GM21723 (cell line): ENCODE data around the gene SVIL.
"Not testable (repeated sequence)": the region's sequence is repeated elsewhere in the genome, so short reads cannot be mapped to it uniquely, and the experiment has no call there.

ENCODE experiments used
- ATAC-seq: cut with Tn5 transposase; IDR thresholded peaks from one replicate; pipeline ENCODE4 v1.9.1; 2021; ENCODE audit warnings: mild to moderate bottlenecking, moderate library complexity; ENCODE audit not compliant: unreplicated experiment

The SVIL gene

GRCh38 chr10:29492774-29493173, 142.0 kb downstream of the SVIL start:
- no peak for ATAC-seq

GRCh38 chr10:29491918-29492317, 142.9 kb downstream of the SVIL start:
- ATAC-seq, result no peak

GRCh38 chr10:29490781-29491280, 143.9 kb downstream of the SVIL start:
- ATAC-seq, result not testable (repeated sequence)

GRCh38 chr10:29488471-29488870, 146.3 kb downstream of the SVIL start:
- not testable (repeated sequence) for ATAC-seq

- not testable (repeated sequence) for ATAC-seq
These were observed 146.9 kb downstream of the SVIL start for GRCh38 chr10:29487884-29488266.

GRCh38 chr10:29487032-29487883, 147.5 kb downstream of the SVIL start:
- ATAC-seq, result not testable (repeated sequence)

GRCh38 chr10:29486433-29486832, 148.3 kb downstream of the SVIL start:
- no peak for ATAC-seq

- ATAC-seq, result not testable (repeated sequence)
These were observed 150.1 kb downstream of the SVIL start for GRCh38 chr10:29484677-29485076.

GRCh38 chr10:29482591-29483431, 152.0 kb downstream of the SVIL start:
- ATAC-seq, result no peak

GRCh38 chr10:29481906-29482440, 152.8 kb downstream of the SVIL start:
- no peak for ATAC-seq

GRCh38 chr10:29479981-29480954, 154.5 kb downstream of the SVIL start:
- no peak for ATAC-seq

GRCh38 chr10:29479081-29479925, 155.5 kb downstream of the SVIL start:
- ATAC-seq, result no peak

GRCh38 chr10:29473406-29474100, 161.2 kb downstream of the SVIL start:
- no peak for ATAC-seq

- ATAC-seq, result no peak
These were observed 161.7 kb downstream of the SVIL start for GRCh38 chr10:29473087-29473356.

GRCh38 chr10:29472301-29473086, 162.3 kb downstream of the SVIL start:
- no peak for ATAC-seq

GRCh38 chr10:29471544-29471859, 163.3 kb downstream of the SVIL start:
- ATAC-seq, result no peak

- ATAC-seq, result no peak
These were observed 163.8 kb downstream of the SVIL start for GRCh38 chr10:29470843-29471543.

GRCh38 chr10:29470355-29470705, 164.4 kb downstream of the SVIL start:
- ATAC-seq, result no peak
